Caco-2 (cell line): Measurements from ENCODE around the gene PTPN22. TPM values are rescaled to one million over a fixed set of nuclear protein-coding genes. Genes with fewer than 3 reads are reported as not detected.

Experiments
- BruUV-seq: library from RNA; stranded (reverse); fragments of 400-500 nt; replicated peaks from 2 replicates; lab custom pipeline; 2021; lab: Mats Ljungman, UMichigan
- CTCF ChIA-PET: fragments of 300-600 bp; sonication (Branson Sonifier 250); formaldehyde crosslinking; loops from one replicate; lab custom pipeline; 2022; ENCODE audit warnings: antibody characterized with exemption; lab: Charles Lee
- POLR2A ChIA-PET: fragments of 300-600 bp; sonication (Branson Sonifier 250); formaldehyde crosslinking; loops from one replicate; lab custom pipeline; 2022; ENCODE audit warnings: antibody characterized with exemption; lab: Charles Lee
- DNase-seq, 2 experiments: peaks; one replicate each; pipeline versions ENCODE4 v3.0.0 to v3.0.0-alpha.2; 2020 to 2022
- H3K27me3 ChIP-seq: replicated peaks from 2 replicates; pipeline ENCODE4 v1.6.0; 2011; ENCODE audit warnings: low read length; ENCODE audit not compliant: control insufficient read depth, insufficient read depth
- H3K36me3 ChIP-seq: 2 replicates; pipeline ENCODE4 v1.5.1; 2011; ENCODE audit warnings: low read length; ENCODE audit not compliant: control insufficient read depth, insufficient read depth
- H3K4me1 ChIP-seq: fragments of 250-450 bp; sonication (Bioruptor Pico); 2 replicates; pipeline ENCODE4 v1.5.1; 2020; ENCODE audit warnings: mild to moderate bottlenecking
- H3K4me3 ChIP-seq: 2 replicates; pipeline ENCODE4 v1.5.1; 2011; ENCODE audit warnings: low read depth, mild to moderate bottlenecking, control low read depth, low read length
- H3K9me3 ChIP-seq: fragments of 250-450 bp; sonication (Bioruptor Pico); 2 replicates; pipeline ENCODE4 v1.5.1; 2020; ENCODE audit warnings: mild to moderate bottlenecking, moderate library complexity
- H3K27ac Mint-ChIP-seq: one replicate; pipeline ENCODE4 v1.8.0; 2022; ENCODE audit warnings: mixed read lengths; ENCODE audit not compliant: unreplicated experiment
- H3K27me3 Mint-ChIP-seq: one replicate; pipeline ENCODE4 v1.8.0; 2022; ENCODE audit warnings: mixed read lengths; ENCODE audit not compliant: insufficient read depth, unreplicated experiment
- H3K36me3 Mint-ChIP-seq: one replicate; pipeline ENCODE4 v1.8.0; 2022; ENCODE audit warnings: mild to moderate bottlenecking, mixed read lengths; ENCODE audit not compliant: insufficient read depth, unreplicated experiment
- H3K4me1 Mint-ChIP-seq: one replicate; pipeline ENCODE4 v1.8.0; 2022; ENCODE audit warnings: low read depth, mixed read lengths; ENCODE audit not compliant: unreplicated experiment
- H3K4me3 Mint-ChIP-seq: one replicate; pipeline ENCODE4 v1.8.0; 2022; ENCODE audit warnings: mild to moderate bottlenecking, moderate library complexity, mixed read lengths; ENCODE audit not compliant: unreplicated experiment
- H3K9me3 Mint-ChIP-seq: one replicate; pipeline ENCODE4 v1.8.0; 2022; ENCODE audit warnings: mixed read lengths; ENCODE audit not compliant: unreplicated experiment
- intact Hi-C: fragments of 100-400 bp; cut with micrococcal nuclease; formaldehyde crosslinking; loops from one replicate; pipeline ENCODE4 v1.10.0; 2022; ENCODE audit not compliant: unreplicated experiment
- total RNA-seq: library from RNA; stranded (reverse); gene quantifications from 2 replicates; pipeline ENCODE4 v1.2.3, GENCODE V29; 2022
- TF ChIP-seq, protein P1 (sequence below), 2 experiments: fragments of 200-600 bp in 1 of 2; IDR thresholded peaks; 1 replicate in 1 of 2; 2 replicates in 1 of 2; pipeline versions ENCODE4 v1.5.1 to v1.8.0; 2011 to 2022; ENCODE audit warnings: antibody characterized with exemption in 1 of 2, control low read depth in 1 of 2, inconsistent platforms in 1 of 2, low read depth in 1 of 2, low read length in 1 of 2, mild to moderate bottlenecking in 1 of 2, moderate library complexity in 1 of 2; ENCODE audit not compliant: insufficient read depth in 1 of 2, severe bottlenecking in 1 of 2, unreplicated experiment in 1 of 2

PTPN22 gene
- total RNA-seq, 1 experiment from 2014 or later, result not detected

DNA sequence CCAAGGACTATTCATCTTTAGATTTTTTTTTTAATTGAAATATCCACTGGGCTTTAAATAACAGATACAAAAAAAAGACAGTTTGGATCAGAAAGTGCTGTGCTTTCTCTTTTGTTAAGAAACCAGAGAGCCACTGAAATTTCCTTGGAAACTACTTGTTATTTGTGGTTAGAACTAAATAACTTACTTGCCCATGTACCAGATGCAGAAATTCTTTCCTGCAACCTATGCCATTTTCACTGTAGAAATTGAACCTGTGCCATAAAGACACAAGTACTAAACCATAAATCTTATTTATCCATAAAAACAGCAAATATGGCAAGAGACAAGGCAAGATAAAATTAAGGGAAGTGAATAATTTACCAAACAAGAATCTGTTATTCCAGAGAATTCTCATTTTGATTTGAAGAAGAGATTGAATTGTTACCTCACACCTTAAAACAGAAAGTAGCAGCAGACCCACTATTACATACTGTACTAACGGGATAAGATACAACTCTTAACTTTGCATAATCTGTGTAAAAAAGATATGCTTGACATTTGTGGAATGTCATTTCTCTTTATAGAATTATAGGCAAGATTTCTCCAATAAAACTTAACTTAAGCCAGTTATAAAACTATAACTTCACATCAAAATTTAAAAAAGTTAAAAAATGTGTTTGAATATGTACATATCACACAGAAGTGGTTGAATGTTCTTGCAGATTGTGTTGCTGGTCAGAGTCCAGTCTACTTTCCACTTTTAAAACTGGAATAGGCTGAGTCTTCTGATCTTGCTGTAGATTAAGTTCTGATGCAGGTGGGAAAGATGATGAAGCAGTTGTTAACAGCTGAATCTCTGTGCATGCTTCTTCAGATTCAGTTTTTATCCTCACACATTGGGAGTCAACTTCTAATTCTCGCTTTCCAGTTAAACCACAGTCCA is 105.9 kb downstream of the PTPN22 start:
- no peaks in the 10 kb centered on the region for H3K9me3 ChIP-seq
- intact Hi-C loops, result no loop called here
- H3K9me3 Mint-ChIP-seq, result no peaks in the 10 kb centered on the region
- TF ChIP-seq, protein P1, sequence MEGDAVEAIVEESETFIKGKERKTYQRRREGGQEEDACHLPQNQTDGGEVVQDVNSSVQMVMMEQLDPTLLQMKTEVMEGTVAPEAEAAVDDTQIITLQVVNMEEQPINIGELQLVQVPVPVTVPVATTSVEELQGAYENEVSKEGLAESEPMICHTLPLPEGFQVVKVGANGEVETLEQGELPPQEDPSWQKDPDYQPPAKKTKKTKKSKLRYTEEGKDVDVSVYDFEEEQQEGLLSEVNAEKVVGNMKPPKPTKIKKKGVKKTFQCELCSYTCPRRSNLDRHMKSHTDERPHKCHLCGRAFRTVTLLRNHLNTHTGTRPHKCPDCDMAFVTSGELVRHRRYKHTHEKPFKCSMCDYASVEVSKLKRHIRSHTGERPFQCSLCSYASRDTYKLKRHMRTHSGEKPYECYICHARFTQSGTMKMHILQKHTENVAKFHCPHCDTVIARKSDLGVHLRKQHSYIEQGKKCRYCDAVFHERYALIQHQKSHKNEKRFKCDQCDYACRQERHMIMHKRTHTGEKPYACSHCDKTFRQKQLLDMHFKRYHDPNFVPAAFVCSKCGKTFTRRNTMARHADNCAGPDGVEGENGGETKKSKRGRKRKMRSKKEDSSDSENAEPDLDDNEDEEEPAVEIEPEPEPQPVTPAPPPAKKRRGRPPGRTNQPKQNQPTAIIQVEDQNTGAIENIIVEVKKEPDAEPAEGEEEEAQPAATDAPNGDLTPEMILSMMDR (IDR thresholded peaks at IDR 0.05; ENCODE audit: insufficient read depth in 1 of 2, low read depth in 1 of 2, low read length in 1 of 2, severe bottlenecking in 1 of 2, unreplicated experiment in 1 of 2), result no peak
- H3K4me3 ChIP-seq, result no peak overlapping the region
- H3K27me3 Mint-ChIP-seq, result no peaks in the 10 kb centered on the region
- H3K4me3 Mint-ChIP-seq, result no peak overlapping the region
- DNase-seq, result no peak
- BruUV-seq, result no TSS peak
- no peak overlapping the region for H3K27ac Mint-ChIP-seq
- H3K27me3 ChIP-seq, result no peaks in the 10 kb centered on the region
- H3K4me1 ChIP-seq, result no peaks in the 10 kb centered on the region
- peaks cover 7% of the 10 kb centered on the region for H3K36me3 Mint-ChIP-seq
- ChIA-PET POLR2A (no interaction called here), CTCF (no interaction called here)
- H3K36me3 ChIP-seq, result no peaks in the 10 kb centered on the region
- no peaks in the 10 kb centered on the region for H3K4me1 Mint-ChIP-seq

Other genes with a start within 250 kb of the PTPN22 start
- gene PHTF1, start 112.2 kb downstream of the PTPN22 start, total RNA-seq, result 10.4 and 12.7 TPM in 2 replicates
- gene RSBN1, start 59.2 kb downstream of the PTPN22 start, total RNA-seq, result 7.3 and 11.5 TPM in 2 replicates
- gene BCL2L15, start 15.9 kb upstream of the PTPN22 start, total RNA-seq, result 0.09 TPM in 1 of 2 replicates, not detected in the other
- gene AP4B1, start 33.1 kb upstream of the PTPN22 start, total RNA-seq, result 9.6 and 10.0 TPM in 2 replicates
- 6.0 and 6.9 TPM in 2 replicates for gene DCLRE1B, start 33.6 kb upstream of the PTPN22 start, total RNA-seq
- gene HIPK1, start 57.6 kb upstream of the PTPN22 start, total RNA-seq, result 42.6 and 48.2 TPM in 2 replicates
- gene OLFML3, start 107.8 kb upstream of the PTPN22 start, total RNA-seq, result 29.1 and 36.5 TPM in 2 replicates